DMS79 (cell line): ENCODE data around the gene ZFAND3.

Experiments used
- DNase-seq: peaks from one replicate; lab custom pipeline; 2025; lab: John Stamatoyannopoulos, UW

Gene ZFAND3

DNA sequence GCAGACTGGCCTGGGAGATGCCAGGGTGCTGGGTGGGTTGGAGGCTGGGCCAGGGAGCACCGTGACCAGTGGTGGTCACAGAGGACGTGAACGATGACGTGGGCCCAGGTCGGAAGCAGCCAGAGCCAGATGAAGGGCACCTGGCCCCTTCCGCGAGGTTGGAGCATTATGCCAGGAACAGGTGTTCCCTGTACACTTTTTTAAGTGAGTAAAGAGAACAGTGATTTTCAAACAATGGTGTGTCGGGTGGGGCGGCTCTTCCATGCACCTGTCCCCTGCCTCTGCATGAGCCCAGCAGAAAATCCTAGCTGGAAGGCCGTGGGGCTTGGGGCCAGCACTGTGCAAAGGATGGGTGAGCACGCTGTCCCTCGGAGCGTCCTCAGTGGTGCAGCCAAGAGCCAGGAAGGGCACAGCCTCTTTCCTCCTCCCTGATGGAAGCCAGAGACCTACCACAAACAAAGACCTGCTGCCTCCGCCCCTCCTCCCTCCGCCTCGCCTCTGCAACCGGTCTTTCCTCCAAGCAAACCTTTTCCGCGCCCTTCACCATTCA lies 350.5 kb downstream of the ZFAND3 start:
- DNase-seq = peak; percentile 73

GRCh38 chr6:38170666-38171355 lies 351.3 kb downstream of the ZFAND3 start:
- peak; percentile 60 for DNase-seq

DNA sequence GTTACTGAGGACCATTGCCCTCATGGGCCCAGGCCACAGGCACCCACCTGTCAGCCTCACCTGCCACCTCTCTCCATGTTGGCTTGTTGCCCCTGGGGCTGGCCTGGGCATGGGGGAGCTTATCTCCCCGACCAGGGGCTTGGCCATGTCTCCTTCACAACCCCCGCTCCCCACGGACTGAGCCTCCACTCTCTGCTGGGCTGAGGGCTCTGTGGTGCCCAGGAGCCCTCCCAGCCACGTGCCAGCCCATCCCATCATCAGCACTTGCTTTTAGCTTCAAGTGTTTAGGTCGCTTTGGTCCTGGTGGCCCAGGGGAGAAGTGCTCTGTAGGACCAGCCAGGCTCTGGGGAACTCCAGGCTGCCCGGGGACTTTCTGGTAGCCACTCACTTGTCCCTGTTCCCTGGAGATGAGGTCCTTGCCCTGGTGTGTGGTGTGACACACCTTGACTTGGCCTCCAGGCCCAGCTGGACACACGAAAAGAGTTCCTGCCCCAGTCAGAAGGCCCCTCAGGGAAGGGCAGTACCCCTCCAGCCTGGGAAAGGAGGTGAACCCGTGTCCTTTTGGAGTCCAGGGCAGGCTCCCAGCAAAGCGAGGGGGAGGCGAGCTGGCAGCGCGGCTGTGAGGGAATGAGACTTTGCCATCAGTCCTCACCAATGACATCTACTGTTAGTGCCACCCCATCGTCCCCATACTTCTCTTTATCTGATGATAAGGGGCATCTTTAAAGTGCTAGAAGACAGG lies 352.6 kb downstream of the ZFAND3 start:
- no peak for DNase-seq

DNA sequence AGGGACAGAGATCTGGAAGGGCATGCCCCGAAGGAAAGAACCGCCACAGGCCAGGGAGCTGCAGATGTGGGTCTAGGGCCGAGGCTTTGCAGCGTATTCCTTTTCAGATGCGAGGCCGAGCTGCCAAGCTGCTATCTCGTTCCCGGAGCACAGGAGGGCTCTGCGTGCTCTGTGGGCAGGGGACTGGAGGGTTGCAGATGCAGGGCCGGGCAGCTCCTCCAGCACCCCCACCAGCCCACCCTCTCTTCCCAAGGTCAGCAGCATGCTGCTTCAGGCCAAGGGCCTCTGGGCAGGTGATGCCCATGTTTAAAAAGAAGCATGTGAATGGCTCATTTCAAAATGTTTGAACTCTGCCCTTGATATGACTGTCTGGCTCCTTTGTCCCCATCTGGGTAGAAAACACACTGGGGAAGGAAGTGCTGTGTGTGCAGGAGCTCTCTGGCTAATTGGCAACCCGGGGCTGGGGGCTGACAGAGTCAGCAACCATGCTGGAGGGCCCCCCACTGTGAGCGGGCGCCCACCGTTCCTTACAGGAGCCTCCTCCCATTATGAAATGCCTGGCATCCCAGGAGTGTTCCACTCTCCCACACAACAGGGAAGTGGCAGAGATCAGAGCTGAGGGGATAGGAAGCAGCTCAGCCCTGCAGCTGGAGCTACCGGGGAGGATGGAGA lies 353.3 kb downstream of the ZFAND3 start:
- DNase-seq = no peak

GRCh38 chr6:38173909-38174308 lies 354.4 kb downstream of the ZFAND3 start:
- no peak for DNase-seq

DNA sequence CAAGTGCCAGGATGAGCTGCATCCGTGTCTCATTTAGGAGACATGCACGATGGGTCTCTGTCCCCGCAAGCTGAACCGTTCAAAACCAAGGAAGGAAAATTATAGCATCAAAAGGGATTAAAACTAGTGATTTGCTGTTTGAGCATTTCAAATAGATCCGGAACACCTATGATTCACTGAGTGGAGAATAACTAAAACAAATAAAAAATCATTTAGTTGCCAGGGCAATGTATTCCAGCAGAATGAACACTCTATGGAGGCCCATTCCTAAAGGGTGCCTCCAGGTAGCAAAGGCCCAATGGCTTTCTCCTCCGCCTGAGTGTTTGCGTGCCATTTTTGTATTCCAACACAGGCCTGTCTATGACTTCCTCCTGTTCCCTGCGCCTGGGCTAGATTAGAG lies 354.8 kb downstream of the ZFAND3 start:
- DNase-seq = no peak

GRCh38 chr6:38174806-38175495 lies 355.4 kb downstream of the ZFAND3 start:
- no peak for DNase-seq

DNA sequence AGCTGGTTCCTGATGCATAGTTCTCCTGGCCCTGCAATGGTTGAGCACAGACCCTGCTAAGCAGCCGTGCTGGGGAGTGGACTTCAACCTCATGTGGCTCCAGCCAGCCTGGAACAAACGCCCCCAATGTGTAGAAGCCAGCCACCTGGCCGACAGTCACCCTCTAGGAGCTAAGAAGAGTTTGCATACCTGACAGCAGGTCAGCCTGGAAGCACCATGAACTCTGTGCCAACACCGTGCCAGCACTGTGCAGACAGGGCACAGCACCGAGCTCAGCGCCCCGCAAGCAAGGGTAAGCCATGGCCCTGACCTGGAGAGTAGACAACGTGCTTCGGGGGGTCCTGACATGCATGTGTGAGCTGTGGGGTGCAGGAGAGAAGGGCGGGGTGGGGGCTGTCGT lies 356.3 kb downstream of the ZFAND3 start:
- DNase-seq = no peak

DNA sequence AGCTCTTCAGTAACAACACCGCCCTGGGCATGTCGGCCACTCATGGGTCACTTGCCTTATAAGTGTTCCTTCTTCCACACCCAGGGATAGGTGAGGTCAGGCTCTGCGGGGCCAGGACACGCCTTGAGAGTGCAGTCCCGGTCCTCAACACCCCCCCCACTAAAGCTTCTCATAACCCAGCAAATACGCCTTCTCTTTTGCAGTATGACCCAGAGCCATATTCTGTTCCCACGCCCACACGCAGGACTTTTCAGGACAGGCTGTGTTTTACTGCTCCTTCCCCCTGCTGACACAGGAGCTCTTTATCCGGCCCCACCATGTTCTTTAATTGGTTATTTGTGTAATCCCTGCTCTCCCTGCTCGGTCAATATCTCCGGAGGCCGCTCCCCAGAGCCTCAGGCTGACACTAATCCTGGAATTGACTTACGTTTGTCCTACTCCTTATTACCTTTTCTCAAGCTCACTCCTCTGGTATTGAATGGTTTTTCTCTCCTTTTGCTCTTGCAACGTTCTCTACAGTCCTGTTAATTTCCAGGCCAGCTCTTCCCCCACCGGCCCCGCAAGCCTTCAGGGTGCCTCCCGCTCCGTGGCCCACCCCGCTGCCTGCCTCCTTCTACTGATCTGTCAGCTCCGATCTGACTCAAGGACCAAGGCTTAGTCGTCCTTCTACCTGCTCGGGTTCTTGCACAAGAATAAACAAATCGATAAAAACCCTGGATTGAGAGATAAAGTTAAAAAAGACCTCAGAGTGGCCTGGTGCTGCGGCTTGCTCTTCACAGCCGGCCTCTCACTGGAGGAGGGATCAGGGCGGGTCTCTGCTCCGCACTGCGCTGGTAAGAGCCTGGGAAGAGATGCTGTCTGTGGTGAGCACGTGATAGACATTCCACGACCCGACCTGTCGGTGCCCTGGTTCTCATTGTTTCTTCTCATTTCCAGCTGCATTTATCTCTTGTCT lies 357.5 kb downstream of the ZFAND3 start:
- DNase-seq = peak; percentile 35

DNA sequence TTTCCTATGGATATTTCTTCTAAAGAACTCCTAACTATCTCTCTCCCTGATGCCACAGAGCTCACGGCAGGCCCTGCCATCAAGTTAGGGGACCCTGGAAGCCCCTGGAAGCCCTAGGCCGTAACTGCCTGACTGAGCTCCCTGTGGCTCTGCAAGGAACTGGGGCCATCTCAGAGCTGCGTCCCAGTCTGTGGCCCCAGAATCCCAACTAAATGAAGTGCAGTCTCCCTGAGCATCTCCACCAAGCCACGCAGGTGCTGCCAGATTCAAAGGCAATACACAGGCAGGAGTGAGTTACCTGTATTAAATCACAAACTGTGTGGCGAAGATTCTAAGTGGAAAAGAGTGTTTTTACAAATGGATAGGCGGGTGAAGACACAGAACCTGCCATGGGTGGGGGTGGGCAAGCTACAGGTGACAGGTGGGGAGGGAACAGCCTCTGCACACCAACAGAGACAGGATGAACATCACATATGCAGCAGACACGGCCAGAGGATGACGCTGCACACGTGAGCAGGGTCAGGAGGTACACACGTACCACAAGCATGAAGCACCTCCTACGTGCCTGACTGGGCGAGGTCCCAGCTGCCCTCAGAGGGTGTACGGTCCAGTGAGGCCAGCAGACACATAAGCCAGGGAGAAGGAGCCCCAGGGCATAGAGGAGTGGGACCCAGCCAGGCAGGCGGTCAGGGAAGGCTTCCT lies 358.5 kb downstream of the ZFAND3 start:
- DNase-seq = no peak

DNA sequence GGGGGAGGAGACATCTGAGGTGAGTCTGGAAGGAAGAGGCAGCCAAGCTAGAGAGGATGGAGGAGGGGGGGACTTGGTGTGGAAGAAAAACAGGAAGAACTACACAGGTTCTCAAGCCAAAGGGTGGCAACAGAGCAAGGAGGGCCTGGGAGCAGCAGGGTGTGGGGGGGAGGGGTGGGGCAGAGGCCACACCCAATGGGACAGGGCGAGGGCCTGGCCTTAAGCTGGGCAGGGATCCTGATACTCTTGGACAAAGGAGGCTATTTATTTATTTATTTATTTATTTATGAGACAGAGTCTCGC lies 359.0 kb downstream of the ZFAND3 start:
- DNase-seq = no peak

DNA sequence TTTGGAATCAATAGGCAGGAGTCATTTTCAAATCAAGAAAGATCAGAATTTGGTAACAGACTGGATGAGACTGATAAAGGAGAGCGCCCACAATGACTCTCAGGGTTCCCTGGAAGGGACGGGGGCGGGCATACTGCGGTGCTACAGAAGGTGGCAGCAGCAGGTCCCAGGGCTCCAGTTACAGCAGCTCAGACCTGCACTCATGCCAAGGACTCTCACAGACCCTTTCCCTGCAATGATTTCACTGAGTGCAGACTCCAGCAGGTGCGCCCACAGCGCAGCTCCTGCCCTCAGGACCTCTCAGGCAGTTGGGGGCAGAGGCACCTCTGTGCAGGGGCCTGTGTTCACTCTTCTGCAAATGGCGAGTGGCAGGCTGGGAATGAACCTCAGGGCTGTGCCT lies 359.8 kb downstream of the ZFAND3 start:
- DNase-seq = peak; percentile 36

DNA sequence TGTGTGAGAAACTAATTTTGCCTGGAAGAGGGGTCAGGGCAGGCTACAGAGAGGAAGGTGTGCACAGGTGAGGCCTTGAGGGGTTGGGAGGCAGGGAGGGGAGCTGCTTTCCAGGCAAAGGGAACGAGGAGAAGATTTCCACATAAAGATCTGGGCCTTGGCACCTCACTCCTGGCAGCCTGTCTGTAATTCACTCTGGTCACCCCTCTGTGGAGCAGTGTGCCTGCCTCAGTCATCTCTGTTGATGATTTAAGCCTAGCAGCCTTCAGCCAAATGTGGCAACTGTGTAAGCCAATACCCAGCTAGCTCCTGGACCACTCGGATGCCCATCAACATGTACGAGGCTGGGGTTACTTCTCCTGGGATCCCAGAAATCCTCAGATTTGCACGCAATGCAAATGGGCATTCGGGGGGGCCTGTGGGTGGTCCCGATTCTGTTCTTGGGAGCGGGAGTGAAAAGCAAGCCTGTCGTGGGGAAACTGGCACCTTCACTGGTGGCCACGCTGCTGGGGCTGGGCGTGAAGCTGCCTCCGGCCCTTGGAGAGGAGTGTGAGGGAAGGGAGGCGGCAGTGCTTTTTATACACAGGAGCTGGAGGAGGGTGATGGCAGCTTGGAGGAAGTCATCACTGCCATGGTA lies 360.4 kb downstream of the ZFAND3 start:
- no peak for DNase-seq

DNA sequence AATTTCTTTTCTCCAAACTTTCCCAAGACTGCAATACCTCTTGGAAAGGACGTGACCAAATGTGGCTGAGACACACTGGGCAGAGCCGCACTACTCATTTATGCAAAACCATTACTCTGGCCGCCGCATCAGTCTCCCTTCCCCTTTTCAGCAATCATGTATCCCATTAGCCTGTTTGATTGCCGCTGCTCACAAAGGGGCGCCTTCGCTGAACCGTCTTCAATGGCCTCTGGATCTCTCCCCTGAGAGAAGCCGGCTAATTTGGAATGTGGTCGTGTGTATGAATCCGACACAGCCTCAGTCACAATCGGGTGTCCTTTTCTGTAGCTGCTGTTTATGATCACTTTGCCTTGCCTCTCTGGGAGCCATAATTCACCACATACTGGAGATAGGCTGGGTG lies 361.1 kb downstream of the ZFAND3 start:
- DNase-seq = no peak

- no peak for DNase-seq
Measured at GRCh38 chr6:38182426-38182825, 362.9 kb downstream of the ZFAND3 start.

DNA sequence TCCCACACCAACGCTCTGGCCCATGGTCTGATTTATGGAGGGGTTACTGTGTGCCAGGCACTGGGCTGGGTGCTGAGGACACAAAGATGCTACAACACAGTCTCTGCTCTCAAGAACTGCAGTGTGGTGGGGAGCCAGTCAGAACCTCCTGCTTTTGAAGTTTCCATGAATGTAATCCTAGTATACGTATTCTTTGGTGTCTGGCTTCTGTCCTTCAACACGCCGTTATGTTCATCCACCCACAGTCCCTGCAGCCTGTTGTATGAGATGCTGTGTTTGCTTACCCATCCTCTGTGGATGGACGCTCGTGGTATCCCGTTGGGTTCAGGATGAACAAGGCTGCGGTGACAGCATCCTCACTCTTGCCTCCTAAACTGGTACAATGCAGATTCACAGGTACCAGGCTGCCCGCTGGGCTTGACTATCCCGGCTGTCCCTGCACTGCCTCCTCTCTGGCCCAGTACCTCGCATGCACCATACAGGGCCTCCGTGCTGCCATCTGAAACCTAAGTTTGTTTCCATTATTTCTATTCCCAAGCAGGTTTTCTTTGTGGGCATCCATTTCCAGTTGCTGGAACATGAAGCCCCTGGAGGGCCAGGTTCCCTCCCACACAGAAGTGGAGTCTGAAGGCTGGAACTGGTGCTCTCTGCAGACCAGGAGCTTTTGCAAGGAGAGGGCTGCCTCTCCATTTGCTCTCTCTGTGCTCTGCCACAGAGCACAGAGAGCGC lies 364.5 kb downstream of the ZFAND3 start:
- DNase-seq = no peak

- DNase-seq = peak; percentile 82
Measured at GRCh38 chr6:38184585-38185080, 365.1 kb downstream of the ZFAND3 start.

DNA sequence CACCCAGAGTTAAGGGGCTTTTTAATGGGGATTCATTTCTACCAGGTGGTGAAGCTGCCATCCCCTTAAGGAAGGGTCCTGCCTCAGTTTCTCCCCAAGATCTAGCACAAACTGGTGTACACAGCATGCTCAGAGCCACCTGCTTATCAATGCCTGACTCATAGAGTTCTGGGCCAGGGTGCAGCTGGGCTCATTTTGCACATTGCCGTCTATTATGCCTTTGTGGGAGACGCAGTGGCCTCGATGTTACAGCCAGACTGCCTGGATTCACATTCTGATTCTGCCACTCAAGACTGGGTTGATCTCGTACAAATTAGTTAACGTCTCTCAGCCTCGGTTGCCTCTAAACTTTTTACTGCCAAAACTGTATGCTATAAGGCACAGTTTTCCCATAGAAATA lies 365.7 kb downstream of the ZFAND3 start:
- DNase-seq = no peak

GRCh38 chr6:38185752-38186151 lies 366.2 kb downstream of the ZFAND3 start:
- DNase-seq = no peak
